Amygdala (tissue), 56 donors: ENCODE results near the gene PTBP1.
"Not testable (repeated sequence)": the region's sequence is repeated elsewhere in the genome, so short reads cannot be mapped to it uniquely, and the experiment has no call there.

Experiments
- DNase-seq, 56 donors: peaks; one replicate each; lab custom pipeline; 2025; lab: John Stamatoyannopoulos, UW

PTBP1 gene

GRCh38 chr19:807627-808422, 10.6 kb downstream of the PTBP1 start:
- no peak for DNase-seq

GRCh38 chr19:808423-808775, 11.1 kb downstream of the PTBP1 start:
- no peak for DNase-seq

GRCh38 chr19:810077-810855, 13.0 kb downstream of the PTBP1 start:
- DNase-seq: no peak

GRCh38 chr19:810883-811489, 13.7 kb downstream of the PTBP1 start:
- no peak for DNase-seq

- no peak for DNase-seq
These were observed 14.3 kb downstream of the PTBP1 start for GRCh38 chr19:811506-812048.

GRCh38 chr19:812049-812746, 14.9 kb downstream of the PTBP1 start:
- DNase-seq: no peak

GRCh38 chr19:812747-813218, 15.5 kb downstream of the PTBP1 start:
- no peak for DNase-seq

- DNase-seq: no peak
These were observed 16.2 kb downstream of the PTBP1 start for GRCh38 chr19:813219-814151.

- DNase-seq: no peak
These were observed 17.2 kb downstream of the PTBP1 start for GRCh38 chr19:814152-815078.

GRCh38 chr19:815079-815774, 18.0 kb downstream of the PTBP1 start:
- no peak for DNase-seq

- DNase-seq: no peak
These were observed 18.7 kb downstream of the PTBP1 start for GRCh38 chr19:815775-816499.

GRCh38 chr19:816500-816857, 19.2 kb downstream of the PTBP1 start:
- no peak for DNase-seq

- DNase-seq: not testable (repeated sequence)
These were observed 23.0 kb downstream of the PTBP1 start for GRCh38 chr19:820212-820611.

- no peak for DNase-seq
These were observed 24.1 kb downstream of the PTBP1 start for GRCh38 chr19:821231-821824.

GRCh38 chr19:821825-822503, 24.7 kb downstream of the PTBP1 start, which contains the start of gene PLPPR3:
Gene PLPPR3, minus strand, starts transcription at chr19:821955. Its CDS starts 396 bp downstream, at chr19:821559.
- DNase-seq: no peak

- no peak for DNase-seq
These were observed 26.4 kb downstream of the PTBP1 start for GRCh38 chr19:823565-824121.
